DOHH2 (cell line): ENCODE measurements around the gene SLC25A17.

Experiments
- H3F3A ChIP-seq: fragments of 200-600 bp; sonication (generic), shearing (Covaris generic); 2 replicates; pipeline ENCODE4 v1.6.0; 2016; ENCODE audit warnings: antibody characterized with exemption, mild to moderate bottlenecking; ENCODE audit not compliant: control insufficient read depth, insufficient read depth
- H3K27ac ChIP-seq: fragments of 200-600 bp; sonication (generic); 2 replicates; pipeline ENCODE4 v1.5.1; 2014; ENCODE audit warnings: low read depth, mild to moderate bottlenecking, low read length, moderate library complexity
- H3K27me3 ChIP-seq: fragments of 200-600 bp; sonication (generic); 2 replicates; pipeline ENCODE4 v1.6.1; 2014; ENCODE audit warnings: mild to moderate bottlenecking, low read length, mixed read lengths; ENCODE audit not compliant: control insufficient read depth
- H3K36me3 ChIP-seq: fragments of 200-600 bp; sonication (generic); 2 replicates; pipeline ENCODE4 v1.6.1; 2014; ENCODE audit warnings: mild to moderate bottlenecking, low read length, moderate library complexity, mixed read lengths; ENCODE audit not compliant: control insufficient read depth
- H3K4me1 ChIP-seq: fragments of 200-600 bp; sonication (generic); 2 replicates; pipeline ENCODE4 v1.6.1; 2014; ENCODE audit warnings: mild to moderate bottlenecking, low read length, mixed read lengths; ENCODE audit not compliant: control insufficient read depth
- H3K4me2 ChIP-seq: fragments of 200-600 bp; sonication (generic); 2 replicates; pipeline ENCODE4 v1.6.0; 2014; ENCODE audit warnings: mild to moderate bottlenecking, low read length, moderate library complexity
- H3K4me3 ChIP-seq: fragments of 200-600 bp; sonication (generic); 2 replicates; pipeline ENCODE4 v1.5.1; 2014; ENCODE audit warnings: mild to moderate bottlenecking, low read length, mixed read lengths
- H3K79me2 ChIP-seq: fragments of 200-600 bp; sonication (generic); 2 replicates; pipeline ENCODE4 v1.6.1; 2014; ENCODE audit warnings: mild to moderate bottlenecking, low read length, mixed read lengths; ENCODE audit not compliant: control insufficient read depth
- H3K9me2 ChIP-seq: fragments of 200-600 bp; sonication (generic); replicated peaks from 2 replicates; pipeline ENCODE4 v1.6.1; 2014; ENCODE audit warnings: mild to moderate bottlenecking, low read length, mixed read lengths; ENCODE audit not compliant: control insufficient read depth
- H3K9me3 ChIP-seq: fragments of 200-600 bp; sonication (generic); 2 replicates; pipeline ENCODE4 v1.6.1; 2014; ENCODE audit warnings: antibody characterized with exemption, low read length, mixed read lengths; ENCODE audit not compliant: control insufficient read depth, insufficient read depth
- H4K20me1 ChIP-seq: fragments of 200-600 bp; sonication (generic); 2 replicates; pipeline ENCODE4 v1.6.0; 2014; ENCODE audit warnings: low read depth, mild to moderate bottlenecking, antibody characterized with exemption, low read length, moderate library complexity; ENCODE audit not compliant: control insufficient read depth, insufficient read depth
- CTCF ChIP-seq: fragments of 200-600 bp; sonication (generic); IDR thresholded peaks from one replicate; pipeline ENCODE4 v1.5.1; 2014; ENCODE audit warnings: antibody characterized with exemption, mild to moderate bottlenecking, low read depth, low read length; ENCODE audit not compliant: poor library complexity, severe bottlenecking
- EZH2phosphoT487 ChIP-seq: fragments of 200-600 bp; sonication (generic); IDR thresholded peaks from 2 replicates; pipeline ENCODE4 v1.6.1; 2017; ENCODE audit warnings: borderline replicate concordance, mild to moderate bottlenecking, antibody characterized with exemption, low read length, moderate library complexity, mixed read lengths

Gene SLC25A17

GRCh38 chr22:40739721-40740120 lies 79.4 kb downstream of the SLC25A17 start:
- TF ChIP-seq CTCF, result no peak
- no peak overlapping the region for H3K4me2 ChIP-seq

GRCh38 chr22:40733919-40734318 lies 85.2 kb downstream of the SLC25A17 start:
- no peak for TF ChIP-seq EZH2phosphoT487
- no peak for TF ChIP-seq CTCF
- Histone ChIP-seq H3K9me3 (no peaks in the 10 kb centered on the region), H4K20me1 (no peaks in the 10 kb centered on the region), H3K27ac (no peak overlapping the region), H3K36me3 (no peaks in the 10 kb centered on the region), H3F3A (no peaks in the 10 kb centered on the region), H3K79me2 (no peaks in the 10 kb centered on the region), H3K4me2 (no peak overlapping the region), H3K4me1 (0 out of 2 replicates have a peak, but pooled peaks cover 4% of the 10 kb centered on the region), H3K4me3 (no peak overlapping the region), H3K27me3 (no peaks in the 10 kb centered on the region), H3K9me2 (no peaks in the 10 kb centered on the region)

More at GRCh38 chr22:40739721-40740120, 79.4 kb downstream of the SLC25A17 start:
- no peaks in the 10 kb centered on the region for H3K27me3 ChIP-seq
- no peaks in the 10 kb centered on the region for H3K36me3 ChIP-seq
- no peaks in the 10 kb centered on the region for H4K20me1 ChIP-seq
- H3K4me1 ChIP-seq, result no peaks in the 10 kb centered on the region
- H3K27ac ChIP-seq, result no peak overlapping the region
- no peaks in the 10 kb centered on the region for H3K9me2 ChIP-seq
- H3K4me3 ChIP-seq, result no peak overlapping the region
- no peaks in the 10 kb centered on the region for H3K9me3 ChIP-seq
- H3K79me2 ChIP-seq, result no peaks in the 10 kb centered on the region
- H3F3A ChIP-seq, result no peaks in the 10 kb centered on the region

GRCh38 chr22:40732999-40733292 lies 86.2 kb downstream of the SLC25A17 start:
- Histone ChIP-seq H3F3A (no peaks in the 10 kb centered on the region), H3K9me2 (no peaks in the 10 kb centered on the region), H3K4me2 (no peak overlapping the region), H3K27me3 (no peaks in the 10 kb centered on the region), H3K4me1 (0 out of 2 replicates have a peak, but pooled peaks cover 4% of the 10 kb centered on the region), H4K20me1 (no peaks in the 10 kb centered on the region), H3K27ac (no peak overlapping the region), H3K4me3 (no peak overlapping the region), H3K9me3 (no peaks in the 10 kb centered on the region), H3K79me2 (no peaks in the 10 kb centered on the region), H3K36me3 (no peaks in the 10 kb centered on the region)
- TF ChIP-seq EZH2phosphoT487, result no peak
- TF ChIP-seq CTCF, result no peak

DNA sequence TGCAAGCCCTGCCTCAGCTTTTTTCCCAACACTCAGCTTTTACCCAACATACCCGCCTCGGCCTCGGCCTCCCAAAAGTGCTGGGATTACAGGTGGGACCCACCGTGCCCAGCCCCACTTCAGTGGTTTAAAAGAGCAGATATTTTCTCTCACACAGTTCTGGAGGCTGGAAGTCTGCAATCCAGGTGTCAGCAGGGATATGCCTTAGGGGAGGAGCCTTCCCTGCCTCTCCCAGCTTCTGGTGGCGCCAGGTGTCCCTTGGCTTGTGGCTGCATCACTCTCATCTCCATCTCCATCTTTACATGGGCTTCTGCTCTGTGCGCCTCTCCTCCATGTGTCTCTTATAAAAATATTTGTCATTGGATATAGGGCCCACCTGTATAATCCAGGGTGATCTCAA lies 89.9 kb downstream of the SLC25A17 start:
- no peaks in the 10 kb centered on the region for H3K9me2 ChIP-seq
- no peak overlapping the region for H3K27ac ChIP-seq
- no peaks in the 10 kb centered on the region for H3K9me3 ChIP-seq
- no peaks in the 10 kb centered on the region for H3K36me3 ChIP-seq
- H4K20me1 ChIP-seq, result no peaks in the 10 kb centered on the region
- no peak overlapping the region for H3K4me3 ChIP-seq
- no peak overlapping the region for H3K4me2 ChIP-seq
- H3K27me3 ChIP-seq, result no peaks in the 10 kb centered on the region
- no peaks in the 10 kb centered on the region for H3F3A ChIP-seq
- H3K4me1 ChIP-seq, result 0 out of 2 replicates have a peak, but pooled peaks cover 4% of the 10 kb centered on the region
- H3K79me2 ChIP-seq, result no peaks in the 10 kb centered on the region
- no peak for TF ChIP-seq EZH2phosphoT487
